Measurements from ENCODE around the gene MAG. TPM values are rescaled to one million over a fixed set of nuclear protein-coding genes. Genes with fewer than 3 reads are reported as not detected.

The MAG gene
- total and polyA plus RNA-seq, 2 of the 13 experiments (the other 11 are each of a cell fraction or from before 2014, with no cell fraction given): 0.20 to 1.3 TPM

DNA sequence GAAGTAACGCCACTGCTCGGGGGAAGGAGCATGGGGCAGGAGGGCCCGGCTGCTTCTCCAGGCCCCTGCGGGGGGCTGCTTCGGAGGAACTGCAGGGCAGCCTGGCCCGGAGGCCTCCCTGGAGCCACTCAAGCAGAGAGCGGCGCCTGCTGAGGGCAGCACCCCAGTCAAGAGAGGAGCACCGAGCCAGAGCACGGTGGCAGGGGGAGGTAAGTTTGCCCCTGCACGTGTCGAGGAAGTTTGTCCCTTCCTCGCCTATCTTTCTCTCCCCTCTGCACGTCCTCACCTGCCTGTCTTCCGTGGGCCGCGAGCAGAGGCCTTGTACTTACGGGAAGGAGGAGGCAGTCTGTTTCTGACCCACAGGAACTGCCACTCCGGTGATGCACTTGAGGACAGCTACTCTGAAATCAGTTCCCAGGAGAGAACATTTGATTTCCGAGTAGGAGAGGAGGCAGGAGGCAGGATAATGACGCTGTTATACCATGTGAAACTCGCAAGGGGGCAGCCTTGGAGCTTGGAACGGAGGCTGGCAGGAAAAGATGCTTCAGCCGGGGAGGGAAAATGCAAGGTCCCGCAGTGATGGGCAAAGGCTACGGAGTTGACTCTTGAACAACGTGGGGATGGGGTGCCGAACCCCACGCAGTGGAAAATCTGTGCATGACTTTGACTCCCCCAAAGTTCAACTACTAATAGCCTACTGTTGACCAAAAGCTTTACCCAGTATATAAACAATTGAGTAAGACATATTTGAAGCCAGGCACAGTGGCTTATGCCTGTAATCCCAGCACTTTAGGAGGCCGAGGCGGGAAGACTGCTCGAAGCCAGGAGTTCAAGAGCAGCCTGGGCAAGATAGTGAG lies 60.7 kb downstream of the MAG start (continued):
- TF ChIP-seq SOX5 (CRISPR knock-in tag; IDR thresholded peaks at IDR 0.05; ENCODE audit: borderline replicate concordance) (0 out of 2 replicates have a peak, but pooled peaks have one; percentile 12), ZNF558 (CRISPR knock-in tag; IDR thresholded peaks at IDR 0.05; ENCODE audit: borderline replicate concordance) (no peak), IKZF5 (CRISPR knock-in tag; IDR thresholded peaks at IDR 0.05) (peak; percentile 51; the same call in 1 of the 2 replicates), RELA (CRISPR knock-in tag; IDR thresholded peaks at IDR 0.05) (no peak; the same call in 1 of the 2 replicates), ARID3A (IDR thresholded peaks at IDR 0.05; ENCODE audit: low read depth, low read length) (no peak), SNAPC4 (CRISPR knock-in tag; IDR thresholded peaks at IDR 0.05) (no peak), HOXA7 (CRISPR knock-in tag; IDR thresholded peaks at IDR 0.05) (no peak), ZNF761 (CRISPR knock-in tag; conservative IDR thresholded peaks at IDR 0.05) (no peak), KLF9 (CRISPR knock-in tag; IDR thresholded peaks at IDR 0.05; ENCODE audit: low read depth) (no peak), KDM4B (CRISPR knock-in tag; IDR thresholded peaks at IDR 0.05) (no peak), TRIM24 (CRISPR knock-in tag; IDR thresholded peaks at IDR 0.05) (no peak), MEIS2 (CRISPR knock-in tag; IDR thresholded peaks at IDR 0.05) (no peak), TP53 (CRISPR knock-in tag; conservative IDR thresholded peaks at IDR 0.05) (no peak), ZBTB38 (CRISPR knock-in tag; IDR thresholded peaks at IDR 0.05) (peak; percentile 39; the same call in 1 of the 2 replicates), SMYD3 (CRISPR knock-in tag; IDR thresholded peaks at IDR 0.05) (peak; percentile 58; the same call in 1 of the 2 replicates), MED8 (CRISPR knock-in tag; IDR thresholded peaks at IDR 0.05; ENCODE audit: insufficient replicate concordance) (no peak), MIXL1 (CRISPR knock-in tag; IDR thresholded peaks at IDR 0.05) (0 out of 2 replicates have a peak, but pooled peaks have one; percentile 55)
- TF ChIP-seq, protein P1, sequence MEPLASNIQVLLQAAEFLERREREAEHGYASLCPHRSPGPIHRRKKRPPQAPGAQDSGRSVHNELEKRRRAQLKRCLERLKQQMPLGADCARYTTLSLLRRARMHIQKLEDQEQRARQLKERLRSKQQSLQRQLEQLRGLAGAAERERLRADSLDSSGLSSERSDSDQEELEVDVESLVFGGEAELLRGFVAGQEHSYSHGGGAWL (CRISPR knock-in tag; IDR thresholded peaks at IDR 0.05): no peak
- TF ChIP-seq, protein P2, sequence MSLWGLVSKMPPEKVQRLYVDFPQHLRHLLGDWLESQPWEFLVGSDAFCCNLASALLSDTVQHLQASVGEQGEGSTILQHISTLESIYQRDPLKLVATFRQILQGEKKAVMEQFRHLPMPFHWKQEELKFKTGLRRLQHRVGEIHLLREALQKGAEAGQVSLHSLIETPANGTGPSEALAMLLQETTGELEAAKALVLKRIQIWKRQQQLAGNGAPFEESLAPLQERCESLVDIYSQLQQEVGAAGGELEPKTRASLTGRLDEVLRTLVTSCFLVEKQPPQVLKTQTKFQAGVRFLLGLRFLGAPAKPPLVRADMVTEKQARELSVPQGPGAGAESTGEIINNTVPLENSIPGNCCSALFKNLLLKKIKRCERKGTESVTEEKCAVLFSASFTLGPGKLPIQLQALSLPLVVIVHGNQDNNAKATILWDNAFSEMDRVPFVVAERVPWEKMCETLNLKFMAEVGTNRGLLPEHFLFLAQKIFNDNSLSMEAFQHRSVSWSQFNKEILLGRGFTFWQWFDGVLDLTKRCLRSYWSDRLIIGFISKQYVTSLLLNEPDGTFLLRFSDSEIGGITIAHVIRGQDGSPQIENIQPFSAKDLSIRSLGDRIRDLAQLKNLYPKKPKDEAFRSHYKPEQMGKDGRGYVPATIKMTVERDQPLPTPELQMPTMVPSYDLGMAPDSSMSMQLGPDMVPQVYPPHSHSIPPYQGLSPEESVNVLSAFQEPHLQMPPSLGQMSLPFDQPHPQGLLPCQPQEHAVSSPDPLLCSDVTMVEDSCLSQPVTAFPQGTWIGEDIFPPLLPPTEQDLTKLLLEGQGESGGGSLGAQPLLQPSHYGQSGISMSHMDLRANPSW (CRISPR knock-in tag; IDR thresholded peaks at IDR 0.05; ENCODE audit: borderline replicate concordance): no peak
